Lower lobe of right lung (tissue), 2 donors: ENCODE results near the gene DHX35. TPM values are rescaled to one million over a fixed set of nuclear protein-coding genes. Genes with fewer than 3 reads are reported as not detected.

ENCODE experiments used
- ATAC-seq, 2 donors: fragments of 200-7000 bp; cut with Tn5 transposase; one replicate each; pipeline ENCODE4 v1.9.1; 2020 to 2022; ENCODE audit warnings: mild to moderate bottlenecking in 2 of 2, moderate library complexity in 2 of 2
- DNase-seq: peaks from one replicate; pipeline ENCODE4 v3.0.0-alpha.2; 2020
- H3K27ac ChIP-seq: fragments of 200-600 bp; one replicate; pipeline ENCODE4 v1.8.0; 2022
- H3K27me3 ChIP-seq: fragments of 200-600 bp; one replicate; pipeline ENCODE4 v1.8.0; 2022; ENCODE audit warnings: low read depth
- H3K36me3 ChIP-seq: fragments of 200-600 bp; one replicate; pipeline ENCODE4 v1.8.0; 2022; ENCODE audit warnings: mild to moderate bottlenecking
- H3K4me1 ChIP-seq: fragments of 200-600 bp; one replicate; pipeline ENCODE4 v1.8.0; 2022
- H3K4me3 ChIP-seq: fragments of 200-600 bp; one replicate; pipeline ENCODE4 v1.8.0; 2022; ENCODE audit warnings: mild to moderate bottlenecking
- H3K9me3 ChIP-seq: fragments of 200-600 bp; one replicate; pipeline ENCODE4 v1.8.0; 2022
- intact Hi-C: fragments of 100-400 bp; cut with DNase I; formaldehyde crosslinking; loops from one replicate; pipeline ENCODE4 v1.11.0; 2022
- total RNA-seq: library from RNA; stranded (reverse); fragmentation: NEBNext Ultra II Directional; extraction: Animal tissue kit (Norgen Biotek cat#: 25700); gene quantifications from one replicate; pipeline ENCODE4 v1.2.1, GENCODE V29; 2021
- TF ChIP-seq, protein P1 (sequence below): fragments of 200-600 bp; IDR thresholded peaks from one replicate; pipeline ENCODE4 v1.8.0; 2022; ENCODE audit warnings: antibody characterized with exemption, mild to moderate bottlenecking
- donor health status: DM: no; HTN: yes; CAD: no; lungs with severe emphysema.

The DHX35 gene
- total RNA-seq, 1 donor from 2014 or later, result 10.5 TPM

DNA sequence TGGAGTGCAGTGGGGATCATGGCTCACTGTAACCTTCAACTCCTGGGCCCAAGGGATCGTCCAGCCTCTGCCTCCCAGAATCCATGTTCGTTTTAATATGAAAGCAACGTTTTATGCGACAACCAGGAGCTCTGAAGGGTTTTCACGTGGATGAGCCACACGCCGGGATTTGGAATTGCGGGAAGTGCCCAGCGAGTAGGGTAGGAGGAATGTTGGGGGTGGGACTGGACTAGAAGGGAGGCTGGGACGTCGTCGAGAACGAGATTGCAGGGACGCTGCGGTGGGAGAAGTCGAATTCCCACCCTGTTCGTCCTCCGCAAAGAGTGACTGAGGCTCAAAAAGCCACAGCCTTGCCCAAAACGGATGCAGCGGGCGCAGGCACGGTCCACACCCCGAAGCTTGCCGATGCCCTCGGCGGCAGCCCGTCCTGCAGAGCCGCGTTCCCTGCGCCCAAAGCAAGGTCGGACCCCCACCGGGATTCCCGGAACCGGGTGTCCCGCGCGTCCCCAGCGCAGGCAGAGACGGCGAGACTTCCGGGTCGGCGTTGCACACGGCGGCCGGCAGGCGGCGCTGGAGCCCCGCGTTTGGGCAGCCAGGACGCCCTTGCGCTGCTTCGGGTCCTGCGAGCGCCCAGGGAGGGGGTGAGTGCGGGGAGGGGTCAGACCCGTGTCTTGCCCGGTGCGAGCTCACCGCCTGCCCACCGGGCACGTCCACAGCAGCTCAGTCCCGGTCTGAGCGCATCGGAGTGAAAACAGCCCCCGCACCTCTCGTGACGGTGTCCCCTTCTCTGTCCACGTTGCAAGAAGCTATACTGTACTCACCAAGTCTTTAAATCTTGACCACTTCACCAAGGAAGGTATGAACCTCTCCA lies 87.8 kb downstream of the DHX35 start:
- DNase-seq, result peak; percentile 88
- H3K9me3 ChIP-seq, result no peaks in the 10 kb centered on the region
- H3K27ac ChIP-seq, result peak overlapping the region; percentile 69
- no peaks in the 10 kb centered on the region for H3K27me3 ChIP-seq
- H3K4me3 ChIP-seq, result peak overlapping the region; percentile 72
- TF ChIP-seq, protein P1, sequence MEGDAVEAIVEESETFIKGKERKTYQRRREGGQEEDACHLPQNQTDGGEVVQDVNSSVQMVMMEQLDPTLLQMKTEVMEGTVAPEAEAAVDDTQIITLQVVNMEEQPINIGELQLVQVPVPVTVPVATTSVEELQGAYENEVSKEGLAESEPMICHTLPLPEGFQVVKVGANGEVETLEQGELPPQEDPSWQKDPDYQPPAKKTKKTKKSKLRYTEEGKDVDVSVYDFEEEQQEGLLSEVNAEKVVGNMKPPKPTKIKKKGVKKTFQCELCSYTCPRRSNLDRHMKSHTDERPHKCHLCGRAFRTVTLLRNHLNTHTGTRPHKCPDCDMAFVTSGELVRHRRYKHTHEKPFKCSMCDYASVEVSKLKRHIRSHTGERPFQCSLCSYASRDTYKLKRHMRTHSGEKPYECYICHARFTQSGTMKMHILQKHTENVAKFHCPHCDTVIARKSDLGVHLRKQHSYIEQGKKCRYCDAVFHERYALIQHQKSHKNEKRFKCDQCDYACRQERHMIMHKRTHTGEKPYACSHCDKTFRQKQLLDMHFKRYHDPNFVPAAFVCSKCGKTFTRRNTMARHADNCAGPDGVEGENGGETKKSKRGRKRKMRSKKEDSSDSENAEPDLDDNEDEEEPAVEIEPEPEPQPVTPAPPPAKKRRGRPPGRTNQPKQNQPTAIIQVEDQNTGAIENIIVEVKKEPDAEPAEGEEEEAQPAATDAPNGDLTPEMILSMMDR, result peak; percentile 99
- peak; percentile 93 to 94 for ATAC-seq
- H3K36me3 ChIP-seq, result no peaks in the 10 kb centered on the region
- H3K4me1 ChIP-seq, result peaks cover 15% of the 10 kb centered on the region
- intact Hi-C loops, result no loop called here

DNA sequence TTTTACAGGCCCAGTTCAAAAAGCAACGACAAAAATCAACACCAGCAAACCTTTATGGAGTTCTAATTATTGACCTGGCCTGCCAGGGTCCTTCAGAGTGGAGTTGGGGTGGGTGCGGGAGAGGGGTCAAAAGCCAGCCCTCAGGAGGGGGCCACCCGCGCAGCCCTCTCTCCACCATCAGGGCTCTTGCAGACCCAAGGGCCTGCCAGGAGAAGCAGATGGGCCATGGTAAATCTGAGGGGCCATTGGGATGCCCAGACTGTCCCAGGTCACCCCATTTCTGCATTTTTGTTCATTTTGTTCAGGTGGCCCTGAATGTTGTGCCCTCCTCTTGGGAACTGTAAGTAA lies 88.4 kb downstream of the DHX35 start:
- Histone ChIP-seq H3K9me3 (no peaks in the 10 kb centered on the region), H3K4me3 (peak overlapping the region; percentile 72), H3K4me1 (peaks cover 15% of the 10 kb centered on the region), H3K27ac (peak overlapping the region; percentile 69), H3K27me3 (no peaks in the 10 kb centered on the region), H3K36me3 (no peaks in the 10 kb centered on the region)
- intact Hi-C loops, result no loop called here
- DNase-seq (no peak), ATAC-seq (no peak)
- TF ChIP-seq, protein P1, result no peak

DNA sequence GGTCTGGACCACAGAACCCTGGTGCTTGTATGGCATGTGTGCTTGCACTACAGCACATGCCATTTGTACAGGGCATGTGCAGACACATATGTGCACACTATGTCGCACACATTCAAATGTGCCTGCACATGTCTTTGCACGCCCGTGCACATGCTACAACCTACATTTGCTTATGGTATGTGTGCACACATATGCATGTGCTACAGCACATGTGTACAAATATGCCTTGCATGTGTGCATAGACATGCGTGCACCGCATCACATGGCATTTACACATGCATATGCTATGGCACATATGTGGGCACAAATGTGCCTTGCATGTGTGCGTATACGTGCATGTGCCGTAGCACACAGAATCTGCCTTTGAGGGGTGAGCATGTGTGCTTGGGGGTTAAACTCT lies 90.5 kb downstream of the DHX35 start:
- Histone ChIP-seq H3K9me3 (no peaks in the 10 kb centered on the region), H3K4me3 (no peak overlapping the region), H3K4me1 (peaks cover 15% of the 10 kb centered on the region), H3K27ac (no peak overlapping the region), H3K36me3 (no peaks in the 10 kb centered on the region), H3K27me3 (no peaks in the 10 kb centered on the region)
- TF ChIP-seq, protein P1, result no peak
- ATAC-seq, result no peak
- intact Hi-C loops, result no loop called here
- no peak for DNase-seq

DNA sequence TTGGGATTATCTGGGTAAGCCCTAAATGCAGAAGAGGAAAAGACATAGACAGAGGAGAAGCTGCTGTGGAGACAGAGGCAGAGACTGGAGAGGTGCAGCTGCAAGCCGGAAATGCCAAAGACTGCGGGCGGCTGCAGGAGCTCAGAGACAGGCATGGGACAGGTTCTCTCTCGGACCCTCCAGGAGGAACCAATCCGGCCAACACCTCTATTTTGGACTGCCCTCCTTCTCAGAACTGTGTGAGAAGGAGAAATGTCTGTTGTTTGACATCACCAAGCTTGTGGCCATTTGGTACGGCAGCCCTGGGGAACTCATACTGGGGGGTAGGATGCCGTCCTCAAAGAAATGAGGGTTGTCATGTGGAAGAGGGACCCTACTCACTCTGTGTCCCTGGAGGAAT lies 95.0 kb downstream of the DHX35 start:
- DNase-seq (no peak), ATAC-seq (peak; percentile 40 to 52)
- Histone ChIP-seq H3K27ac (peak overlapping the region; percentile 31), H3K27me3 (no peaks in the 10 kb centered on the region), H3K4me3 (no peak overlapping the region), H3K4me1 (no peaks in the 10 kb centered on the region), H3K36me3 (no peaks in the 10 kb centered on the region), H3K9me3 (no peaks in the 10 kb centered on the region)
- intact Hi-C loops, result no loop called here
- TF ChIP-seq, protein P1, result no peak

DNA sequence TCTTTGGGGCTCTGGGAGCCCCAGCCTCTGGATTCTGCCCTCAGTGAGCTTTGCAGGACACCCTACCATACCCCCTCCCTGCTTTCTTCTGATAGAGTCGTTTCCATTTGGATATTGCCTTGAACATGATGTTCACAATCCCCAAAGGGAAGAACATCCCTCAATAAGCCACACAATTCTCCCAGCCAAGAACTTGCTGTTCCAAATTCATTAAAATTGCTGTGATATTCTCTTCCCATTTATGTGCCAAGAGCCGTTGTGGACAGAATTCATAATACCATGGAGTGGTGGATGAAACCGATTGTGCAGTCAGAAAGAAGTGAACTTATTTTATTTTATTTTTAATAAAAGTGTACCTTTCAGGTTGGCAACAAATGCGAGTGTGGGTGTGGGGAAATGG lies 95.8 kb downstream of the DHX35 start:
- no peaks in the 10 kb centered on the region for H3K4me1 ChIP-seq
- intact Hi-C loops, result no loop called here
- peak overlapping the region; percentile 31 for H3K27ac ChIP-seq
- TF ChIP-seq, protein P1, result no peak
- H3K4me3 ChIP-seq, result no peak overlapping the region
- no peaks in the 10 kb centered on the region for H3K9me3 ChIP-seq
- DNase-seq (no peak), ATAC-seq (no peak)
- H3K27me3 ChIP-seq, result no peaks in the 10 kb centered on the region
- H3K36me3 ChIP-seq, result no peaks in the 10 kb centered on the region
